Sigmoid colon (tissue), 7 donors: ENCODE data around the gene RASGEF1B. TPM values are rescaled to one million over a fixed set of nuclear protein-coding genes. Genes with fewer than 3 reads are reported as not detected.

ENCODE experiments used
- DNase-seq: peaks from one replicate; pipeline ENCODE4 v3.0.0-alpha.2; 2019
- H3K27ac ChIP-seq, 4 donors: fragments of 200-600 bp; sonication (generic); one replicate each; pipeline ENCODE4 v1.5.1; 2016 to 2019; ENCODE audit warnings: mild to moderate bottlenecking in 1 of 4
- H3K27me3 ChIP-seq, 3 donors: fragments of 200-600 bp; sonication (generic); one replicate each; pipeline ENCODE4 v1.5.1; 2019; ENCODE audit warnings: mild to moderate bottlenecking in 1 of 3
- H3K36me3 ChIP-seq, 4 donors: fragments of 200-600 bp; sonication (generic); one replicate each; pipeline ENCODE4 v1.5.1; 2016 to 2019
- H3K4me1 ChIP-seq, 4 donors: fragments of 200-600 bp; sonication (generic); one replicate each; pipeline ENCODE4 v1.5.1; 2017 to 2019
- H3K4me3 ChIP-seq, 4 donors: fragments of 200-600 bp; sonication (generic); one replicate each; pipeline ENCODE4 v1.5.1; 2017 to 2019; ENCODE audit warnings: mild to moderate bottlenecking in 2 of 4, moderate library complexity in 1 of 4
- H3K9me3 ChIP-seq, 4 donors: fragments of 200-600 bp in 3 of 4; sonication (generic) in 3 of 4; one replicate each; pipeline versions ENCODE4 v1.5.1 to v1.6.1; 2013 to 2019
- EP300 ChIP-seq, 4 donors: sonication (generic); formaldehyde crosslinking; IDR thresholded peaks; one replicate each; pipeline ENCODE4 v1.6.1; 2017; ENCODE audit warnings: antibody characterized with exemption in 4 of 4
- POLR2A ChIP-seq, 2 donors: fragments of 450-650 bp; IDR thresholded peaks; one replicate each; pipeline ENCODE4 v1.6.1; 2016; ENCODE audit warnings: antibody characterized with exemption in 2 of 2, mild to moderate bottlenecking in 2 of 2, moderate library complexity in 2 of 2
- POLR2AphosphoS5 ChIP-seq, 4 donors: sonication (generic); formaldehyde crosslinking; IDR thresholded peaks; one replicate each; pipeline ENCODE4 v1.6.1; 2017; ENCODE audit warnings: antibody characterized with exemption in 4 of 4
- WGBS, 2 donors: extraction: QIAGEN DNeasy Blood & Tissue Kit; methylation state at CpG; one replicate each; pipeline ENCODE4 v1.1.7; 2013; 5-methylcytosine and 5-hydroxymethylcytosine counted together
- intact Hi-C: fragments of 100-400 bp; cut with DNase I; formaldehyde crosslinking; loops from one replicate; pipeline ENCODE4 v1.15.1; 2023
- polyA plus RNA-seq, 3 donors: library from polyadenylated mRNA; stranded (reverse); fragments of 200-250 nt; gene quantifications; one replicate each; pipeline ENCODE4 v1.2.3, GENCODE V29; 2013
- total RNA-seq, 4 donors: library from RNA; depleted of rRNA; stranded (reverse); fragments of >200 nt; gene quantifications; one replicate each; pipeline ENCODE4 v1.1.0, GENCODE V29; 2016
- TF ChIP-seq, protein P1 (sequence below), 4 experiments: fragments of 450-650 bp in 3 of 4; fragments of 200-600 bp in 1 of 4; IDR thresholded peaks; one replicate each; pipeline ENCODE4 v1.5.1; 2016 to 2019; ENCODE audit warnings: antibody characterized with exemption in 4 of 4, mild to moderate bottlenecking in 3 of 4, moderate library complexity in 2 of 4
- donor health status: healthy with polysubstance abuse.
- donor health status: Bipolar disorder and iron deficiency.
- donor health status: healthy.

Gene RASGEF1B
- total and polyA plus RNA-seq, 7 donors, result 5.0 to 12.1 (median 10.3) TPM

DNA sequence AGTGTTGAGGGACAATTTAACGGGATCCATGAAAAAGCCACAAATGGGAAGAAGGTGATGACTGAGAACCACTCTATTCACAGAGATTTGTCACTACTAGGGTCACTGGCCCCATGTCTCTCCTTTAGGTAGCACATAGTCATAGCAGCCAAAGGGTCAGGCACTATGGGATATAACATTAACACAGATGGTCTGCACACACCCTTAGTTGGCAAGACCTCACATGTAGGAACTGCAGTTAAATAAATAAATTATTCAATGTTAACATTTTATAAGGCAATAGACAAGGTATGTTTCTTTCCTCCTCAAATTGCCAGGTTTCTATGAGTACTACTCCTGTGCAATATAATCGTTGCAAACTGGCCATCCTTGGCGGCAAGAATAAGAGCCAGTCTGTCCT, 10.9 kb downstream of the RASGEF1B start:
- Histone ChIP-seq H3K27me3 (no peaks in the 10 kb centered on the region), H3K27ac (no peak overlapping the region), H3K4me3 (no peak overlapping the region), H3K4me1 (peaks cover 0 to 5% (median 0%) of the 10 kb centered on the region in 4 donors), H3K36me3 (peaks cover 0 to 31% (median 0%) of the 10 kb centered on the region in 4 donors), H3K9me3 (no peaks in the 10 kb centered on the region)
- intact Hi-C loops, result no loop called here
- TF ChIP-seq POLR2A (IDR thresholded peaks at IDR 0.05), result no peak
- TF ChIP-seq POLR2AphosphoS5 (IDR thresholded peaks at IDR 0.05), result no peak
- TF ChIP-seq, protein P1, sequence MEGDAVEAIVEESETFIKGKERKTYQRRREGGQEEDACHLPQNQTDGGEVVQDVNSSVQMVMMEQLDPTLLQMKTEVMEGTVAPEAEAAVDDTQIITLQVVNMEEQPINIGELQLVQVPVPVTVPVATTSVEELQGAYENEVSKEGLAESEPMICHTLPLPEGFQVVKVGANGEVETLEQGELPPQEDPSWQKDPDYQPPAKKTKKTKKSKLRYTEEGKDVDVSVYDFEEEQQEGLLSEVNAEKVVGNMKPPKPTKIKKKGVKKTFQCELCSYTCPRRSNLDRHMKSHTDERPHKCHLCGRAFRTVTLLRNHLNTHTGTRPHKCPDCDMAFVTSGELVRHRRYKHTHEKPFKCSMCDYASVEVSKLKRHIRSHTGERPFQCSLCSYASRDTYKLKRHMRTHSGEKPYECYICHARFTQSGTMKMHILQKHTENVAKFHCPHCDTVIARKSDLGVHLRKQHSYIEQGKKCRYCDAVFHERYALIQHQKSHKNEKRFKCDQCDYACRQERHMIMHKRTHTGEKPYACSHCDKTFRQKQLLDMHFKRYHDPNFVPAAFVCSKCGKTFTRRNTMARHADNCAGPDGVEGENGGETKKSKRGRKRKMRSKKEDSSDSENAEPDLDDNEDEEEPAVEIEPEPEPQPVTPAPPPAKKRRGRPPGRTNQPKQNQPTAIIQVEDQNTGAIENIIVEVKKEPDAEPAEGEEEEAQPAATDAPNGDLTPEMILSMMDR (IDR thresholded peaks at IDR 0.05), result no peak
- no peak for TF ChIP-seq EP300 (IDR thresholded peaks at IDR 0.05)
- 31 to 70% methylated on average over 3 of the region's 3 CpGs for WGBS, 2 donors
- DNase-seq, result no peak

DNA sequence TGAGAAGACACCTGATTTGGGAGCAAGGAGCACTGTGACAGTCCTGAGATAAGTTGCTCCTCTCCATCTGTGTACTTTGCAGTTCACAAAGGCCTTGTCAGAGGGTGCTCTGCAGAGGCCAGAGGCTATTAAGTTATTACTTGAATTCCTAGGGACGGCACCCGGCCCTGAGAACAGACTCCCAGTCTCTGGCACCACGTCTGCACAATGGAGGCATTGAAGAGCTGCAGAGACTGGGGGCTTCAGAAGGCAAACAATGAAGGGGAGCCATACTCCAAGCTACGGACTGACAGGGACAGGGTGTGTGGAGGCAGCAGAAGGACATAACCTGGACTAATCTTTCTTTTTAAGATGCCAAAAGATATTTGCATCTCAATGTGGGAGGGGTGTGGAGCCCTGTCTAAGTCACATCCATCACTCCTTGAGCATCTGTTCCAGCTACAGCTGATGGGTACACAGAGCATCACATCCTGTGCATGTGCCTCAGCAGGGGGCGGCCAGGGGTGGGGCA, 11.5 kb downstream of the RASGEF1B start:
- intact Hi-C loops, result no loop called here
- WGBS, 2 donors, result 42 to 74% methylated on average over 5 of the region's 5 CpGs
- Histone ChIP-seq H3K27ac (no peak overlapping the region), H3K4me3 (no peak overlapping the region), H3K36me3 (peaks cover 0 to 37% (median 0%) of the 10 kb centered on the region in 4 donors), H3K27me3 (no peaks in the 10 kb centered on the region), H3K9me3 (no peaks in the 10 kb centered on the region), H3K4me1 (peaks cover 0 to 5% (median 0%) of the 10 kb centered on the region in 4 donors)
- TF ChIP-seq POLR2AphosphoS5 (IDR thresholded peaks at IDR 0.05) (no peak), EP300 (IDR thresholded peaks at IDR 0.05) (no peak), POLR2A (IDR thresholded peaks at IDR 0.05) (no peak)
- TF ChIP-seq, protein P1 (IDR thresholded peaks at IDR 0.05), result no peak
- no peak for DNase-seq

DNA sequence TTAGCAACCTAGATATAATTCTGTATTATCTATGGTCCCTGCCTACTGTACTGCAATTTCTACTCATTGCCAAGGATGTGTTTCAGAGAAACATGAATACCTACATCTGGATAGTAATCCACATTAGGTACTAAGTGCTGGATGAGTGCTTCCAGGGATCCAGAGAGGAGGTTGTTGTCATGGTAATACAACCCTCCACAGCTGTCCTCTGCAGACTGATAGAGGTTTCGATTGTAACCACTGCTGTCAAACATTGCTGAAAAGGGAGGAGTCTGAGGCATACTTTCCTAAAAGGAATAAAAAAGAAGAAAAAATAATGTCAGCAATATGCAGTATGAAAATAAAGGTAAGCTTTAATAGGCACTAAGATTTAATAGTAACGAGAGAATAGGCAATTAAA, 12.5 kb downstream of the RASGEF1B start:
- Histone ChIP-seq H3K27me3 (no peaks in the 10 kb centered on the region), H3K36me3 (peaks cover 0 to 40% (median 0%) of the 10 kb centered on the region in 4 donors), H3K27ac (no peak overlapping the region), H3K9me3 (no peaks in the 10 kb centered on the region), H3K4me1 (peaks cover 0 to 5% (median 0%) of the 10 kb centered on the region in 4 donors), H3K4me3 (no peak overlapping the region)
- 79 to 89% methylated on average over 2 of the region's 2 CpGs for WGBS, 2 donors
- intact Hi-C loops, result no loop called here
- TF ChIP-seq POLR2A (IDR thresholded peaks at IDR 0.05) (no peak), POLR2AphosphoS5 (IDR thresholded peaks at IDR 0.05) (no peak), EP300 (IDR thresholded peaks at IDR 0.05) (no peak)
- TF ChIP-seq, protein P1 (IDR thresholded peaks at IDR 0.05), result no peak
- DNase-seq, result no peak

DNA sequence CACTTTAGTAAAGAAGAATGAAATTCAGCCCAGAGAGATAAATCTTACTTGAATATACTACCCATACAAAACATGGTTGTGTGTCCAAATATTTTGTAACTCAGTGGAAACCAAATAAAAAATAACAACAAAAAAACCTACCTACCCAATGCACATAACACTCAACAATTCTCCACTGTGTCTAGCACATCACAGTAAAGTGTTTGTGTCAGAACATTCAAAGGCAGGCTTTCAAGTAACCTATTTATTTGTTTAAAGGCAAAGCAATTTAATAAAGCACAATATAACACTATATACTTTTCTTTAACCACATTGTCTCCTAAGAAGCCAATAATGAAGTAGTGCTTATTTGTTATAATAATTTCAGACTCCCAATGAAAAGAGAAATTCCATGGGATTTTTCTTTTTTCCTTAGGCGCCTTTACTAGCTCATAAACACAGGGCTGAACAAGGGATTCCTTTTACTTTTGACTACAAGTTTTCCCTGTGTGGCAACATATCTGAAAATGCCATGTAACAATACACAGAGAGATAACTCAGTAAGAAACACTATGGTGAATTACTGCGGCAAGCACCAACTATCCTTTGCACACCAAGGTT, 13.7 kb downstream of the RASGEF1B start:
- Histone ChIP-seq H3K4me1 (peaks cover 0 to 5% (median 0%) of the 10 kb centered on the region in 4 donors), H3K27me3 (no peaks in the 10 kb centered on the region), H3K27ac (no peak overlapping the region), H3K9me3 (no peaks in the 10 kb centered on the region), H3K4me3 (no peak overlapping the region), H3K36me3 (peaks cover 0 to 40% (median 1%) of the 10 kb centered on the region in 4 donors)
- intact Hi-C loops, result no loop called here
- WGBS, 2 donors, result 97 to 98% methylated on average over 2 of the region's 2 CpGs
- DNase-seq, result no peak
- TF ChIP-seq, protein P1 (IDR thresholded peaks at IDR 0.05), result no peak
- TF ChIP-seq POLR2AphosphoS5 (IDR thresholded peaks at IDR 0.05) (no peak), POLR2A (IDR thresholded peaks at IDR 0.05) (no peak), EP300 (IDR thresholded peaks at IDR 0.05) (no peak)
